HPDE6-E6E7 (cell line): ENCODE results near the gene DCP1A.
A peak's percentile ranks its signal among the peaks of the same experiment; 100 is the strongest.
"Not testable (repeated sequence)": the region's sequence is repeated elsewhere in the genome, so short reads cannot be mapped to it uniquely, and the experiment has no call there.

ENCODE experiments used
- DNase-seq: peaks from one replicate; pipeline ENCODE4 v3.0.0; 2011; ENCODE audit warnings: missing footprints; ENCODE audit errors: extremely low spot score

The DCP1A gene

GRCh38 chr3:53328746-53329145 is 18.6 kb downstream of the DCP1A start:
- no peak for DNase-seq

- DNase-seq: not testable (repeated sequence)
Measured at GRCh38 chr3:53327986-53328385, 19.4 kb downstream of the DCP1A start.

- no peak for DNase-seq
Measured at GRCh38 chr3:53324105-53324504, 23.2 kb downstream of the DCP1A start.

- DNase-seq: no peak
Measured at GRCh38 chr3:53320697-53321096, 26.6 kb downstream of the DCP1A start.

- DNase-seq: no peak
Measured at GRCh38 chr3:53318522-53318921, 28.8 kb downstream of the DCP1A start.

- no peak for DNase-seq
Measured at GRCh38 chr3:53312832-53313231, 34.5 kb downstream of the DCP1A start.

- DNase-seq: no peak
Measured at GRCh38 chr3:53311882-53312281, 35.5 kb downstream of the DCP1A start.

GRCh38 chr3:53303957-53304356 is 43.4 kb downstream of the DCP1A start:
- DNase-seq: no peak

- DNase-seq: no peak
Measured at GRCh38 chr3:53303549-53303948, 43.8 kb downstream of the DCP1A start.

GRCh38 chr3:53300826-53301225 is 46.5 kb downstream of the DCP1A start:
- DNase-seq: no peak

- peak; percentile 17 for DNase-seq
Measured at GRCh38 chr3:53299611-53300023, 47.7 kb downstream of the DCP1A start.

- DNase-seq: no peak
Measured at GRCh38 chr3:53295410-53295809, 51.9 kb downstream of the DCP1A start.

- no peak for DNase-seq
Measured at GRCh38 chr3:53293867-53294266, 53.5 kb downstream of the DCP1A start.

GRCh38 chr3:53288214-53288613 is 59.1 kb downstream of the DCP1A start:
- DNase-seq: no peak

- DNase-seq: no peak
Measured at GRCh38 chr3:53287131-53287629, 60.2 kb downstream of the DCP1A start.

GRCh38 chr3:53286727-53287126 is 60.6 kb downstream of the DCP1A start:
- no peak for DNase-seq

GRCh38 chr3:53282581-53282980 is 64.8 kb downstream of the DCP1A start:
- no peak for DNase-seq

GRCh38 chr3:53278667-53279066 is 68.7 kb downstream of the DCP1A start:
- DNase-seq: no peak

GRCh38 chr3:53274938-53275605 is 72.3 kb downstream of the DCP1A start:
- DNase-seq: no peak

GRCh38 chr3:53273146-53273670 is 74.1 kb downstream of the DCP1A start:
- DNase-seq: no peak

- DNase-seq: peak; percentile 79
Measured at GRCh38 chr3:53269888-53270880, 77.2 kb downstream of the DCP1A start.

- not testable (repeated sequence) for DNase-seq
Measured at GRCh38 chr3:53269193-53269592, 78.2 kb downstream of the DCP1A start.
